ENCODE results near the gene MAEA. TPM values are rescaled to one million over a fixed set of nuclear protein-coding genes. Genes with fewer than 3 reads are reported as not detected.

MAEA gene
- total and polyA plus RNA-seq, 2 of the 8 experiments (the other 6 are each of a cell fraction or from before 2014, with no cell fraction given), result 75.8 to 133 TPM

DNA sequence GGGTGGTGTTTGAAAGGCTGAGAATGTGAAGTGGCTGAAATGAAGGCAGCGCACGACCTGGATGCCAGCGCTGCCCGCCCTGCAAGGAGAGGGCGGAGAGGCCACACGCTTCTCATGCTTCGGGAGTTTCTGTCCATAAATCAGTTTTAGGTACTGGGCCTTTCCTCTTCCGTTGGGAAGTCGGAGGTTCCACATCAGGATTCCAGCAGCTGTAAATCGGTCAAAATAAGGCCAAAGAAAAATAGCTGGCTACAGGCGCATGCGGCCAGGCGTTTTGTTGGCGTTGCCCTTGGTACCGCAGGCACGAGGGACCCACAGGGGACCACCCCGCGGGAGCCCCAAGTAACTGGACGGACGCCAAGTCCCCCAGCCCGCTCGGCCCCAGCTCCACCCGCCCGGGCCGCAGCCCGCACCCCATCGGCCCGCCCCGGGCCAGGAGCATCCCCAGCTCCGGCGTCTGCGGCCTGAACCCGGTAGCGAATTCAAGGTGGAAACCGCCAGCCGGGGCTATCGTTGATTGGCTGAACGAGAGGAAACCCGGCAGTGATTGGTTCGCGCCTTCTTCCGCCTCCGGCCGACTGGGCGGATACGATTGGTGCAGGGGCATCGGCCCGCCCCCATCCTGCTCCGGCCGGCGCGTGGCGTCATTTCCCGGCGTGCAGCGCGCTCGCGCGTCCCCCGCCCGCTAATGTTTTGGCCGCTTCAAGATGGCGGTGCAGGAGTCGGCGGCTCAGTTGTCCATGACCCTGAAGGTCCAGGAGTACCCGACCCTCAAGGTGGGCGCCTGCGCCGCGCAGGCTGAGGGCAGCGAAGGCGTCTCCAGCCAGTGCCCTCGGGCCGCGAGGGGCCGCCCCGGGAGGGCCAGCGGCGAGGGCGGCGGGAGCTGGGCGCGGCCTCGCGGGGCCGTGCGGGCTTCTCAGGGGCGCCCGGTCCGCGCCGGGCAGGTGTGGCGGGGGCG, at the start of gene MAEA (continued):
- no peak for TF ChIP-seq SP4 (IDR thresholded peaks at IDR 0.05; ENCODE audit: low read length)
- TF ChIP-seq PHF8 (conservative IDR thresholded peaks at IDR 0.05; ENCODE audit: low read depth, low read length), result peak; percentile 94
- TF ChIP-seq, protein P1, sequence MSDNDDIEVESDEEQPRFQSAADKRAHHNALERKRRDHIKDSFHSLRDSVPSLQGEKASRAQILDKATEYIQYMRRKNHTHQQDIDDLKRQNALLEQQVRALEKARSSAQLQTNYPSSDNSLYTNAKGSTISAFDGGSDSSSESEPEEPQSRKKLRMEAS (IDR thresholded peaks at IDR 0.05), result peak; percentile 57
- TF ChIP-seq CREB1 (IDR thresholded peaks at IDR 0.05), result peak; percentile 81
- TF ChIP-seq, protein P2, sequence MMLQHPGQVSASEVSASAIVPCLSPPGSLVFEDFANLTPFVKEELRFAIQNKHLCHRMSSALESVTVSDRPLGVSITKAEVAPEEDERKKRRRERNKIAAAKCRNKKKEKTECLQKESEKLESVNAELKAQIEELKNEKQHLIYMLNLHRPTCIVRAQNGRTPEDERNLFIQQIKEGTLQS (IDR thresholded peaks at IDR 0.05; ENCODE audit: insufficient read depth, low read depth, low read length), result no peak
- peak; percentile 96 for TF ChIP-seq SP1 (IDR thresholded peaks at IDR 0.05; ENCODE audit: low read depth, low read length)
- TF ChIP-seq JUN (IDR thresholded peaks at IDR 0.05; ENCODE audit: low read depth, low read length), result no peak
- TF ChIP-seq TAF7 (optimal IDR thresholded peaks at IDR 0.05; ENCODE audit: borderline replicate concordance, low read depth, low read length), result peak; percentile 89
- TF ChIP-seq ASH2L (IDR thresholded peaks at IDR 0.05; ENCODE audit: low read length), result peak; percentile 59
- peak; percentile 95 for TF ChIP-seq YY1 (IDR thresholded peaks at IDR 0.05; ENCODE audit: low read depth, low read length)
- TF ChIP-seq POLR2A (IDR thresholded peaks at IDR 0.05; ENCODE audit: control extremely low read depth in 1 of 2, low read depth in 2 of 2, low read length in 2 of 2), result peak in 1 of 2 experiments; percentile 91; a peak in 2 of 3 replicates
- TF ChIP-seq EZH2 (IDR thresholded peaks at IDR 0.05; ENCODE audit: low read depth, low read length, severe bottlenecking), result no peak
- no peak for TF ChIP-seq KDM5A (IDR thresholded peaks at IDR 0.05; ENCODE audit: low read length)
- peak in 1 of 2 experiments; percentile 63; a peak in 1 of 4 replicates for TF ChIP-seq HDAC2 (IDR thresholded peaks at IDR 0.05; ENCODE audit: borderline replicate concordance in 1 of 2, low read depth in 2 of 2, low read length in 2 of 2)
- TF ChIP-seq, protein P3, sequence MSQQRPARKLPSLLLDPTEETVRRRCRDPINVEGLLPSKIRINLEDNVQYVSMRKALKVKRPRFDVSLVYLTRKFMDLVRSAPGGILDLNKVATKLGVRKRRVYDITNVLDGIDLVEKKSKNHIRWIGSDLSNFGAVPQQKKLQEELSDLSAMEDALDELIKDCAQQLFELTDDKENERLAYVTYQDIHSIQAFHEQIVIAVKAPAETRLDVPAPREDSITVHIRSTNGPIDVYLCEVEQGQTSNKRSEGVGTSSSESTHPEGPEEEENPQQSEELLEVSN (IDR thresholded peaks at IDR 0.05), result no peak; the same call in 1 of the 2 replicates
- 0 out of 2 replicates have a peak, but pooled peaks have one; percentile 17 for TF ChIP-seq TEAD4 (IDR thresholded peaks at IDR 0.05; ENCODE audit: low read depth, low read length)
- peak; percentile 69 for TF ChIP-seq SAP30 (IDR thresholded peaks at IDR 0.05; ENCODE audit: insufficient read depth, insufficient replicate concordance, low read length)
- peak; percentile 91 for TF ChIP-seq POLR2AphosphoS5 (IDR thresholded peaks at IDR 0.05; ENCODE audit: low read depth, low read length)
- no peak for TF ChIP-seq RFX5 (IDR thresholded peaks at IDR 0.05; ENCODE audit: borderline replicate concordance, low read depth, low read length)
- no peak for TF ChIP-seq RAD21 (IDR thresholded peaks at IDR 0.05 in 1 of 2, conservative IDR thresholded peaks at IDR 0.05 in 1 of 2; ENCODE audit: low read depth in 2 of 2, low read length in 2 of 2)
- no peak for TF ChIP-seq CBX8 (IDR thresholded peaks at IDR 0.05; ENCODE audit: borderline replicate concordance, low read depth, low read length)
- TF ChIP-seq SRF (IDR thresholded peaks at IDR 0.05; ENCODE audit: low read depth, low read length), result no peak

Data from H1 (cell line).